Endothelial cell of umbilical vein (primary cell): ENCODE results near the gene FBXO8. TPM values are rescaled to one million over a fixed set of nuclear protein-coding genes. Genes with fewer than 3 reads are reported as not detected.

Experiments used
- BruUV-seq: library from RNA; stranded (reverse); fragments of 400-500 nt; replicated peaks from 2 replicates; lab custom pipeline; 2021; lab: Mats Ljungman, UMichigan
- CTCF ChIA-PET: fragments of 300-600, 350-600 bp; sonication (Branson Sonifier 250); formaldehyde crosslinking; loops from one replicate; lab custom pipeline; 2021; ENCODE audit warnings: antibody characterized with exemption, inconsistent platforms; lab: Charles Lee
- POLR2A ChIA-PET: fragments of 300-600, 350-600 bp; sonication (Branson Sonifier 250); formaldehyde crosslinking; loops from one replicate; lab custom pipeline; 2021; ENCODE audit warnings: antibody characterized with exemption, inconsistent platforms; lab: Charles Lee
- DNase-seq: peaks from one replicate; pipeline ENCODE4 v3.0.0-alpha.2; 2011; ENCODE audit warnings: low read depth, low spot score
- FAIRE-seq: peaks from 2 replicates; lab custom pipeline; 2011; peaks lifted over from hg19 to GRCh38; lab: Jason Lieb, UNC
- H2AFZ ChIP-seq: 2 replicates; pipeline ENCODE4 v1.6.0; 2012; ENCODE audit warnings: low read depth, low read length, control low read depth, inconsistent platforms
- H3K27ac ChIP-seq: 2 replicates; pipeline ENCODE4 v1.5.1; 2011; ENCODE audit warnings: low read depth, mild to moderate bottlenecking, control low read depth, low read length, moderate library complexity; ENCODE audit not compliant: insufficient read depth
- H3K27me3 ChIP-seq, 2 experiments: 2 replicates each; pipeline versions ENCODE4 v1.6.0 to v1.6.1; 2011; ENCODE audit warnings: low read length in 2 of 2, mixed read lengths in 1 of 2; ENCODE audit not compliant: control insufficient read depth in 2 of 2, insufficient read depth in 2 of 2
- H3K36me3 ChIP-seq, 2 experiments: 2 replicates in 1 of 2; 3 replicates in 1 of 2; pipeline ENCODE4 v1.5.1; 2011; ENCODE audit warnings: low read length in 2 of 2, mild to moderate bottlenecking in 1 of 2, moderate library complexity in 1 of 2; ENCODE audit not compliant: control insufficient read depth in 2 of 2, insufficient read depth in 2 of 2; ENCODE audit errors: extremely low read depth in 1 of 2
- H3K4me1 ChIP-seq: 3 replicates; pipeline ENCODE4 v1.5.1; 2011; ENCODE audit warnings: mild to moderate bottlenecking, low read length; ENCODE audit not compliant: control insufficient read depth, insufficient read depth; ENCODE audit errors: extremely low read depth
- H3K4me2 ChIP-seq: 2 replicates; pipeline ENCODE4 v1.6.1; 2011; ENCODE audit warnings: low read length, control low read depth, mixed read lengths; ENCODE audit not compliant: insufficient read depth
- H3K4me3 ChIP-seq, 3 experiments: fragments of 200-600 bp in 1 of 3; sonication (generic), shearing (Covaris generic) in 1 of 3; replicated peaks in 1 of 3; 2 replicates each; pipeline ENCODE4 v1.5.1; 2011 to 2016; ENCODE audit warnings: control low read depth in 3 of 3, low read length in 3 of 3, mild to moderate bottlenecking in 2 of 3, inconsistent platforms in 1 of 3, low read depth in 1 of 3, moderate library complexity in 1 of 3; ENCODE audit not compliant: insufficient read depth in 1 of 3
- H3K79me2 ChIP-seq: 2 replicates; pipeline ENCODE4 v1.6.0; 2012; ENCODE audit warnings: low read length, inconsistent platforms; ENCODE audit not compliant: control insufficient read depth, insufficient read depth
- H3K9ac ChIP-seq: replicated peaks from 2 replicates; pipeline ENCODE3; 2011; ENCODE audit warnings: low read length, control low read depth; ENCODE audit not compliant: insufficient read depth; ENCODE audit errors: extremely low read depth
- H3K9me1 ChIP-seq: replicated peaks from 3 replicates; pipeline ENCODE4 v1.6.0; 2011; ENCODE audit warnings: mild to moderate bottlenecking, low read length; ENCODE audit not compliant: control insufficient read depth, insufficient read depth; ENCODE audit errors: extremely low read depth
- H3K9me3 ChIP-seq: replicated peaks from 2 replicates; pipeline ENCODE4 v1.5.1; 2012; ENCODE audit warnings: low read length, inconsistent platforms; ENCODE audit not compliant: control insufficient read depth, insufficient read depth
- H4K20me1 ChIP-seq: replicated peaks from 2 replicates; pipeline ENCODE3; 2011; ENCODE audit warnings: mild to moderate bottlenecking, low read length; ENCODE audit not compliant: control insufficient read depth, insufficient read depth; ENCODE audit errors: extremely low read depth
- EZH2 ChIP-seq: IDR thresholded peaks from 2 replicates; pipeline ENCODE4 v1.6.1; 2012; ENCODE audit warnings: borderline replicate concordance, low read depth, mild to moderate bottlenecking, moderate library complexity, low read length, inconsistent platforms; ENCODE audit not compliant: severe bottlenecking
- FOS ChIP-seq: IDR thresholded peaks from 2 replicates; pipeline ENCODE4 v1.6.1; 2011; ENCODE audit warnings: mild to moderate bottlenecking, low read length, moderate library complexity, borderline replicate concordance; ENCODE audit not compliant: insufficient read depth
- GATA2 ChIP-seq: IDR thresholded peaks from 2 replicates; pipeline ENCODE4 v1.7.0; 2011; ENCODE audit warnings: low read depth, mild to moderate bottlenecking, moderate library complexity, mixed read lengths, low read length; ENCODE audit not compliant: insufficient read length, insufficient read depth
- JUN ChIP-seq: IDR thresholded peaks from 2 replicates; pipeline ENCODE4 v1.6.1; 2011; ENCODE audit warnings: borderline replicate concordance, low read depth; ENCODE audit not compliant: insufficient read length, insufficient read depth
- MYC ChIP-seq: IDR thresholded peaks from one replicate; pipeline ENCODE4 v1.6.1; 2011; ENCODE audit warnings: mild to moderate bottlenecking, low read depth, low read length
- POLR2A ChIP-seq: IDR thresholded peaks from 2 replicates; pipeline ENCODE4 v1.6.1; 2012; ENCODE audit warnings: low read depth, mild to moderate bottlenecking, control low read depth, low read length
- POLR2AphosphoS5 ChIP-seq: IDR thresholded peaks from 2 replicates; pipeline ENCODE4 v1.6.1; 2012; ENCODE audit warnings: low read depth, mild to moderate bottlenecking, control low read depth, low read length, moderate library complexity; ENCODE audit not compliant: insufficient read depth
- dilution Hi-C: fragments of 300-500 bp; cut with MboI; formaldehyde crosslinking; loops from one replicate; pipeline ENCODE4 v1.15.0; 2019; ENCODE audit warnings: low sequenced_read_pairs; ENCODE audit not compliant: extremely low pct_ligation_motif_present
- intact Hi-C: fragments of 100-400 bp; cut with micrococcal nuclease; formaldehyde crosslinking; loops from one replicate; pipeline ENCODE4 v1.10.0; 2022
- polyA plus RNA-seq, 4 experiments: library from polyadenylated mRNA; depleted of rRNA in 3 of 4; stranded (reverse) in 3 of 4; unstranded in 1 of 4; fragments of >200 nt; gene quantifications; 2 replicates each; pipeline versions ENCODE4 v1.2.1 to v1.2.3, GENCODE V29; 2011 to 2012; ENCODE audit warnings: missing spikeins in 1 of 4
- total RNA-seq: library from RNA; stranded (reverse); gene quantifications from 2 replicates; pipeline ENCODE4 v1.2.3, GENCODE V29; 2021
- TF ChIP-seq, protein P1 (sequence below), 2 donors: IDR thresholded peaks; 1 replicate in 1 of 2; 2 replicates in 1 of 2; pipeline ENCODE4 v1.5.1; 2011; ENCODE audit warnings: low read length in 2 of 2, mild to moderate bottlenecking in 2 of 2, moderate library complexity in 2 of 2, control low read depth in 1 of 2, inconsistent platforms in 1 of 2, low read depth in 1 of 2; ENCODE audit not compliant: insufficient read depth in 1 of 2; ENCODE audit errors: extremely low read depth in 1 of 2

The FBXO8 gene
- total and polyA plus RNA-seq, 2 donors (not counting 3 experiments of a cell fraction or from before 2014, with no cell fraction given), result 9.9 to 14.5 TPM

DNA sequence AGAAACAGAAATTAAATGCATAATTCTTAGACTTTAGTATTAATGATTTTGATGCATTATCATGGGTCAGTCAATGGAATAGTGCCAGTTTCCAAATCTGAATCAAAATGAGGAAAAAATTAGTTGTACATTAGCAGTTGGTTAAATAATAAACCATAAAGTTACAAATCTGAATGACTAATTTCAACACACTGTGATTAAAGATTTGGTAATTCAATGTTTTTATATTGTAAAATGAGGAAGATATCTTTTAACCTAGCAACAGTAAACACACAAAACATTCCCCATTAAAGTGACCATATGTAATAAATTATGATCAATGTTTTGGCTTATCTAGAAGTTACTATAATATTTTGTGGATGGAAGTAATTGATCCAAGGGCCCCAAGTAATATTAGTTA is 1.6 kb downstream of the FBXO8 start:
- no peaks in the 10 kb centered on the region for H3K36me3 ChIP-seq
- no peak overlapping the region for H3K27ac ChIP-seq
- peaks cover 17% of the 10 kb centered on the region for H3K4me1 ChIP-seq
- H2AFZ ChIP-seq, result no peak overlapping the region
- no TSS peak for BruUV-seq
- no peak overlapping the region for H3K9ac ChIP-seq
- H3K9me3 ChIP-seq, result no peaks in the 10 kb centered on the region
- ChIA-PET POLR2A (no interaction called here), CTCF (interaction anchor here (1.2 kb wide), 1 partner anchor 61 kb away, joined by 4 read pairs; no protein-coding TSS in a partner anchor)
- H3K4me3 ChIP-seq, result peak overlapping the region in 1 of 3 experiments; percentile 97
- intact Hi-C loops, result no loop called here
- TF ChIP-seq GATA2 (no peak), POLR2A (no peak), POLR2AphosphoS5 (no peak), EZH2 (no peak), MYC (no peak), FOS (no peak), JUN (no peak)
- TF ChIP-seq, protein P1, sequence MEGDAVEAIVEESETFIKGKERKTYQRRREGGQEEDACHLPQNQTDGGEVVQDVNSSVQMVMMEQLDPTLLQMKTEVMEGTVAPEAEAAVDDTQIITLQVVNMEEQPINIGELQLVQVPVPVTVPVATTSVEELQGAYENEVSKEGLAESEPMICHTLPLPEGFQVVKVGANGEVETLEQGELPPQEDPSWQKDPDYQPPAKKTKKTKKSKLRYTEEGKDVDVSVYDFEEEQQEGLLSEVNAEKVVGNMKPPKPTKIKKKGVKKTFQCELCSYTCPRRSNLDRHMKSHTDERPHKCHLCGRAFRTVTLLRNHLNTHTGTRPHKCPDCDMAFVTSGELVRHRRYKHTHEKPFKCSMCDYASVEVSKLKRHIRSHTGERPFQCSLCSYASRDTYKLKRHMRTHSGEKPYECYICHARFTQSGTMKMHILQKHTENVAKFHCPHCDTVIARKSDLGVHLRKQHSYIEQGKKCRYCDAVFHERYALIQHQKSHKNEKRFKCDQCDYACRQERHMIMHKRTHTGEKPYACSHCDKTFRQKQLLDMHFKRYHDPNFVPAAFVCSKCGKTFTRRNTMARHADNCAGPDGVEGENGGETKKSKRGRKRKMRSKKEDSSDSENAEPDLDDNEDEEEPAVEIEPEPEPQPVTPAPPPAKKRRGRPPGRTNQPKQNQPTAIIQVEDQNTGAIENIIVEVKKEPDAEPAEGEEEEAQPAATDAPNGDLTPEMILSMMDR (IDR thresholded peaks at IDR 0.05; ENCODE audit: extremely low read depth in 1 of 2, insufficient read depth in 1 of 2, low read depth in 1 of 2, low read length in 2 of 2), result no peak
- H4K20me1 ChIP-seq, result no peaks in the 10 kb centered on the region
- no peaks in the 10 kb centered on the region for H3K27me3 ChIP-seq
- FAIRE-seq (no peak), DNase-seq (no peak)
- peaks cover 29% of the 10 kb centered on the region for H3K79me2 ChIP-seq
- H3K9me1 ChIP-seq, result no peaks in the 10 kb centered on the region
- dilution Hi-C loops, result no loop called here
- H3K4me2 ChIP-seq, result peak overlapping the region; percentile 96
